ENCODE data around the gene KLK4. TPM values are rescaled to one million over a fixed set of nuclear protein-coding genes. Genes with fewer than 3 reads are reported as not detected.
A peak's percentile ranks its signal among the peaks of the same experiment; 100 is the strongest.

Gene KLK4, protein sequence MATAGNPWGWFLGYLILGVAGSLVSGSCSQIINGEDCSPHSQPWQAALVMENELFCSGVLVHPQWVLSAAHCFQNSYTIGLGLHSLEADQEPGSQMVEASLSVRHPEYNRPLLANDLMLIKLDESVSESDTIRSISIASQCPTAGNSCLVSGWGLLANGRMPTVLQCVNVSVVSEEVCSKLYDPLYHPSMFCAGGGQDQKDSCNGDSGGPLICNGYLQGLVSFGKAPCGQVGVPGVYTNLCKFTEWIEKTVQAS
- total RNA-seq, result not detected
- not detected for polyA plus RNA-seq

- no peak for DNase-seq
- Mint-ChIP-seq H3K27me3 (peaks cover 40 to 48% of the 10 kb centered on the region in 2 donors), H3K9me3 (peaks cover 0 to 4% (median 0%) of the 10 kb centered on the region in 5 donors), H3K4me3 (no peak within 1 kb of the TSS), H3K36me3 (no peaks in the 10 kb centered on the region), H3K27ac (no peak within 1 kb of the TSS), H3K4me1 (peaks cover 6 to 12% (median 8%) of the 10 kb centered on the region in 3 donors)
- H3K27ac ChIP-seq (ENCODE audit: low read depth, low read length), result no peak within 1 kb of the TSS
- H3K4me3 ChIP-seq (ENCODE audit: low read length), result no peak within 1 kb of the TSS
- H3K4me1 ChIP-seq (ENCODE audit: insufficient read depth, low read length), result no peaks in the 10 kb centered on the region
- H3K27me3 ChIP-seq (ENCODE audit: insufficient read depth, low read length, poor library complexity, severe bottlenecking), result peaks cover 13% of the 10 kb centered on the region
- H3K9me3 ChIP-seq (ENCODE audit: low read length), result no peaks in the 10 kb centered on the region
- ChIA-PET CTCF (no interaction called here), POLR2A (no interaction called here)
- no peaks in the 10 kb centered on the region for H3K36me3 ChIP-seq (ENCODE audit: insufficient read depth, low read length)
These were observed at the start of gene KLK4 for GRCh38 chr19:50911206-50912101. TSS of gene KLK4 (minus strand) at chr19:50911395. CDS start at chr19:50910738, 657 bp downstream.

DNA sequence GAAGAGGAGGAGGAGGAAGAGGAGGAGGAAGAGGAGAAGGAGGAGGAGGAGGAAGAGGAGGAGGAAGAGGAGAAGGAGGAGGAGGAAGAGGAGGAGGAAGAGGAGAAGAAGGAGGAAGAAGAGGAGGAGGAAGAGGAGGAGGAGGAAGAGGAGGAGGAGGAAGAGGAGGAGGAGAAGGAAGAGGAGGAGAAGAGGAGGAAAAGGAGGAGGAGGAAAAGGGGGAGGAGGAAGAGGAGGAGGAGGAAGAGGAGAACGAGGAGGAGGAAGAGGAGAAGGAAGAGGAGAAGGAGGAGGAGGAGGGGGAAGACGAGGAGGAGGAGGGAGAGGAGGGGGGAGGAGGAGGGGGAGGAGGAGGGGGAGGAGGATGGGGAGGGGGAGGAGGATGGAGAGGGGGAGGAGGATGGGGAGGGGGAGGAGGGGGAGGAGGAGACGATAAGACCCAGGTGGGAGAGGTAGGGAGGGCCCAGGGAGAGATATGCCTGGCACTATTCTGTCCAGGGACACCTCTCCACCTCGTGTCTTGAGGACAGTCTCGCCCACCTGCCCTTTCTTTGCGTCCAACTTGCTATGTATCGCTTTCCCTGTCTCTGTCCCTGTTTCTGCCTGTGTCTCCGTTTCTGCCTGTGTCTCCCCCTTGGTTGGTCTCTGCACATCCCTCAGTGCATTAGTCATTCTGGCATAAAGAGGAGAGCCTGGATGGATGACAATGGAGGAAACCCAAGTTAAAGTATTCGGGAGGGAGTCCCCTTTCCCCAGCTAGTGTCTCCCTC, 48.7 kb upstream of the KLK4 start:
- H3K4me3 Mint-ChIP-seq, result no peak overlapping the region
- peaks cover 0 to 4% (median 0%) of the 10 kb centered on the region in 3 donors for H3K36me3 Mint-ChIP-seq

GRCh38 chr19:50957587-50957986, 46.4 kb upstream of the KLK4 start:
- no peak overlapping the region for H3K4me3 Mint-ChIP-seq
- H3K27ac Mint-ChIP-seq, result no peak overlapping the region
- H3K36me3 ChIP-seq (ENCODE audit: insufficient read depth, low read length), result no peaks in the 10 kb centered on the region
- DNase-seq, result no peak
- H3K9me3 Mint-ChIP-seq, result peaks cover 0 to 9% (median 5%) of the 10 kb centered on the region in 5 donors
- peaks cover 0 to 4% (median 0%) of the 10 kb centered on the region in 3 donors for H3K36me3 Mint-ChIP-seq
- no peaks in the 10 kb centered on the region for H3K9me3 ChIP-seq (ENCODE audit: low read length)
- CTCF ChIA-PET, result no interaction called here
- no peak overlapping the region for H3K27ac ChIP-seq (ENCODE audit: low read depth, low read length)
- no peaks in the 10 kb centered on the region for H3K4me1 Mint-ChIP-seq
- no peak overlapping the region for H3K4me3 ChIP-seq (ENCODE audit: low read length)
- H3K27me3 Mint-ChIP-seq, result peaks cover 4 to 28% of the 10 kb centered on the region in 2 donors
- no peaks in the 10 kb centered on the region for H3K4me1 ChIP-seq (ENCODE audit: insufficient read depth, low read length)
- H3K27me3 ChIP-seq (ENCODE audit: insufficient read depth, low read length, poor library complexity, severe bottlenecking), result no peaks in the 10 kb centered on the region
- POLR2A ChIA-PET, result no interaction called here

More for the DNA sequence above, 48.7 kb upstream of the KLK4 start:
- ChIA-PET POLR2A (no interaction called here), CTCF (no interaction called here)
- H3K4me1 Mint-ChIP-seq, result no peaks in the 10 kb centered on the region
- DNase-seq, result no peak
- Histone ChIP-seq H3K27ac (ENCODE audit: low read depth, low read length) (no peak overlapping the region), H3K9me3 (ENCODE audit: low read length) (no peaks in the 10 kb centered on the region), H3K4me1 (ENCODE audit: insufficient read depth, low read length) (no peaks in the 10 kb centered on the region), H3K4me3 (ENCODE audit: low read length) (no peak overlapping the region), H3K36me3 (ENCODE audit: insufficient read depth, low read length) (no peaks in the 10 kb centered on the region), H3K27me3 (ENCODE audit: insufficient read depth, low read length, poor library complexity, severe bottlenecking) (no peaks in the 10 kb centered on the region)
- H3K27me3 Mint-ChIP-seq, result peaks cover 12 to 32% of the 10 kb centered on the region in 2 donors
- no peak overlapping the region for H3K27ac Mint-ChIP-seq
- peaks cover 6 to 17% (median 8%) of the 10 kb centered on the region in 5 donors for H3K9me3 Mint-ChIP-seq

DNA sequence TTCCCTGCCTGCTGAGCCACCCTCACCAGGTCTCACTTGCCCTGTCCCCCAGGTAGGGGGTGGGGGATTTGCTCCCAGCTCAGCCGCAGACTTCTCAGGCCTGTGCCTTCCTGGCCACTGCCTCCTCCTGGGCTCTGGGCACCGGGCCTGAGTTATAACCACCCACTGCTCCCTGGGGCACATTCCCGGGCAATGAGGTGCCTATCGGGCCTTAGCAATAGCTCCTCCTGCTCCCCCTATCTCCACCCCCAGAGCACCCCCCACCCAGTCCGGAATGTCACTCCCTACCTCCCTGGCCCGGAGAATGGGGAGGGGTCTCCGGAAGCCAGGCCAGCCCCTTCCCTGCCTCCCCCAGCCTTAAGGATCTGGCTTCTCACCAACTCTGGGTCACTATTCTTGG, 41.7 kb upstream of the KLK4 start, which contains the start of gene KLK5:
KLK5 (minus strand) TSS at position 129 of the 400 bp plus-strand sequence. CDS start 381 bp downstream, outside the sequence.
- no peak within 1 kb of the TSS for H3K27ac ChIP-seq (ENCODE audit: low read depth, low read length)
- Mint-ChIP-seq H3K4me1 (peaks cover 0 to 2% (median 0%) of the 10 kb centered on the region in 3 donors), H3K27ac (peak within 1 kb of the TSS in 1 of 8 donors; percentile 19), H3K9me3 (peaks cover 0 to 8% (median 0%) of the 10 kb centered on the region in 5 donors), H3K4me3 (no peak within 1 kb of the TSS), H3K27me3 (peaks cover 6 to 35% of the 10 kb centered on the region in 2 donors), H3K36me3 (peaks cover 0 to 1% (median 0%) of the 10 kb centered on the region in 3 donors)
- no peaks in the 10 kb centered on the region for H3K9me3 ChIP-seq (ENCODE audit: low read length)
- CTCF ChIA-PET, result no interaction called here
- H3K27me3 ChIP-seq (ENCODE audit: insufficient read depth, low read length, poor library complexity, severe bottlenecking), result no peaks in the 10 kb centered on the region
- no peak within 1 kb of the TSS for H3K4me3 ChIP-seq (ENCODE audit: low read length)
- H3K36me3 ChIP-seq (ENCODE audit: insufficient read depth, low read length), result no peaks in the 10 kb centered on the region
- no peaks in the 10 kb centered on the region for H3K4me1 ChIP-seq (ENCODE audit: insufficient read depth, low read length)
- POLR2A ChIA-PET, result no interaction called here
- DNase-seq, result no peak

- Mint-ChIP-seq H3K27ac (no peak overlapping the region), H3K36me3 (peaks cover 0 to 1% (median 0%) of the 10 kb centered on the region in 3 donors), H3K27me3 (peaks cover 2 to 37% of the 10 kb centered on the region in 2 donors), H3K4me3 (no peak overlapping the region), H3K4me1 (peaks cover 0 to 2% (median 0%) of the 10 kb centered on the region in 3 donors), H3K9me3 (peaks cover 0 to 8% (median 5%) of the 10 kb centered on the region in 5 donors)
- no peak for DNase-seq
- Histone ChIP-seq H3K36me3 (ENCODE audit: insufficient read depth, low read length) (no peaks in the 10 kb centered on the region), H3K9me3 (ENCODE audit: low read length) (no peaks in the 10 kb centered on the region), H3K4me1 (ENCODE audit: insufficient read depth, low read length) (no peaks in the 10 kb centered on the region), H3K4me3 (ENCODE audit: low read length) (no peak overlapping the region), H3K27me3 (ENCODE audit: insufficient read depth, low read length, poor library complexity, severe bottlenecking) (no peaks in the 10 kb centered on the region), H3K27ac (ENCODE audit: low read depth, low read length) (no peak overlapping the region)
- ChIA-PET POLR2A (no interaction called here), CTCF (interaction anchor here (0.7 kb wide), 1 partner anchor 241 kb away, joined by 3 read pairs; no protein-coding TSS in a partner anchor)
These were observed 38.7 kb upstream of the KLK4 start for GRCh38 chr19:50949861-50950260.

DNA sequence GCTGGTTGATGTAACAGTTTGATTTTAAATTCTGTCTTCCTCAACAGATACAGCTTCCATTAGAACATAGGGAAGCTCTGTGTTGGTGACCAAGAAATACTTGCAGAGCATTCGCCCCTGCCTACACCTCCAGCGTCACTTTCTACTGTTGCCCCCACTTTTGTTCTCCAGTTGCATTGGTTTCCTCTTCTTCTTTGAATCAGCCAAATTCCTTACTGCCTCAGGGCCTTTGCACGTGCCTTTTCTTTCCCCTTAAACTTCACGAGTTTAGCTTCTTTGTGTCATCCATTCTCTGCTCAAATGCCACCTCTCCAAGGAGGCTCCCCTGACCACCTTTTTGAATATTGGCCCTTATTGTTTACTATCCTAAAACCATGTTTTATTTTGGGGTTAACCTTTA, 35.9 kb upstream of the KLK4 start:
- no peak for DNase-seq
- H3K4me1 Mint-ChIP-seq, result peaks cover 0 to 2% (median 0%) of the 10 kb centered on the region in 3 donors
- Histone ChIP-seq H3K27ac (ENCODE audit: low read depth, low read length) (no peak overlapping the region), H3K36me3 (ENCODE audit: insufficient read depth, low read length) (no peaks in the 10 kb centered on the region), H3K27me3 (ENCODE audit: insufficient read depth, low read length, poor library complexity, severe bottlenecking) (no peaks in the 10 kb centered on the region), H3K9me3 (ENCODE audit: low read length) (no peaks in the 10 kb centered on the region), H3K4me3 (ENCODE audit: low read length) (no peak overlapping the region), H3K4me1 (ENCODE audit: insufficient read depth, low read length) (no peaks in the 10 kb centered on the region)
- peaks cover 0 to 1% (median 0%) of the 10 kb centered on the region in 3 donors for H3K36me3 Mint-ChIP-seq
- ChIA-PET CTCF (no interaction called here), POLR2A (no interaction called here)
- no peak overlapping the region for H3K4me3 Mint-ChIP-seq
- peaks cover 2 to 33% of the 10 kb centered on the region in 2 donors for H3K27me3 Mint-ChIP-seq
- H3K27ac Mint-ChIP-seq, result peak overlapping the region in 1 of 8 donors; percentile 15
- peaks cover 2 to 8% (median 5%) of the 10 kb centered on the region in 5 donors for H3K9me3 Mint-ChIP-seq

GRCh38 chr19:50944795-50945194, 33.6 kb upstream of the KLK4 start:
- no peak overlapping the region for H3K27ac ChIP-seq (ENCODE audit: low read depth, low read length)
- POLR2A ChIA-PET, result no interaction called here
- CTCF ChIA-PET, result no interaction called here
- H3K36me3 ChIP-seq (ENCODE audit: insufficient read depth, low read length), result no peaks in the 10 kb centered on the region
- Mint-ChIP-seq H3K4me1 (no peaks in the 10 kb centered on the region), H3K27ac (no peak overlapping the region), H3K27me3 (peaks cover 0 to 26% of the 10 kb centered on the region in 2 donors), H3K36me3 (peaks cover 0 to 1% (median 0%) of the 10 kb centered on the region in 3 donors), H3K4me3 (no peak overlapping the region), H3K9me3 (peaks cover 2 to 5% (median 4%) of the 10 kb centered on the region in 5 donors)
- no peaks in the 10 kb centered on the region for H3K9me3 ChIP-seq (ENCODE audit: low read length)
- DNase-seq, result no peak
- no peaks in the 10 kb centered on the region for H3K27me3 ChIP-seq (ENCODE audit: insufficient read depth, low read length, poor library complexity, severe bottlenecking)
- H3K4me3 ChIP-seq (ENCODE audit: low read length), result no peak overlapping the region
- H3K4me1 ChIP-seq (ENCODE audit: insufficient read depth, low read length), result no peaks in the 10 kb centered on the region
